Measurements from ENCODE around the gene CTAG2. TPM values are rescaled to one million over a fixed set of nuclear protein-coding genes. Genes with fewer than 3 reads are reported as not detected.
"Not testable (repeated sequence)": the region's sequence is repeated elsewhere in the genome, so short reads cannot be mapped to it uniquely, and the experiment has no call there.

CTAG2 gene
- total RNA-seq, 1 experiment from 2014 or later: 15.5 TPM

- not testable (repeated sequence) for H3K4me2 ChIP-seq (ENCODE audit: low read depth, low read length, poor library complexity, severe bottlenecking); H4K20me1 ChIP-seq (ENCODE audit: insufficient read depth, low read depth, low read length); H3K36me3 ChIP-seq (ENCODE audit: insufficient read depth, low read length); H3K27me3 ChIP-seq (ENCODE audit: low read length); H3K9ac ChIP-seq (ENCODE audit: low read length); H3K9me2 ChIP-seq (replicated peaks; ENCODE audit: insufficient read depth, low read length); DNase-seq; H3K4me3 ChIP-seq (ENCODE audit: low read length); H3K79me2 ChIP-seq (ENCODE audit: low read length); H3K27ac ChIP-seq (ENCODE audit: low read length); H3K4me1 ChIP-seq (ENCODE audit: low read length); H2AFZ ChIP-seq (ENCODE audit: low read length); H3K9me3 ChIP-seq (ENCODE audit: low read length)
Measured at GRCh38 chrX:154643708-154644107, 9.7 kb downstream of the CTAG2 start.

- H3K79me2 ChIP-seq (ENCODE audit: low read length); H3K4me2 ChIP-seq (ENCODE audit: low read depth, low read length, poor library complexity, severe bottlenecking); H3K36me3 ChIP-seq (ENCODE audit: insufficient read depth, low read length); H4K20me1 ChIP-seq (ENCODE audit: insufficient read depth, low read depth, low read length); H2AFZ ChIP-seq (ENCODE audit: low read length); H3K4me1 ChIP-seq (ENCODE audit: low read length); H3K27me3 ChIP-seq (ENCODE audit: low read length); H3K4me3 ChIP-seq (ENCODE audit: low read length); H3K9ac ChIP-seq (ENCODE audit: low read length); H3K9me2 ChIP-seq (replicated peaks; ENCODE audit: insufficient read depth, low read length); H3K27ac ChIP-seq (ENCODE audit: low read length); DNase-seq; H3K9me3 ChIP-seq (ENCODE audit: low read length): not testable (repeated sequence)
Measured at GRCh38 chrX:154641740-154642139, 11.6 kb downstream of the CTAG2 start.

GRCh38 chrX:154633661-154634060 lies 19.7 kb downstream of the CTAG2 start:
- H3K9me3 ChIP-seq (ENCODE audit: low read length); DNase-seq; H3K4me1 ChIP-seq (ENCODE audit: low read length); H3K9ac ChIP-seq (ENCODE audit: low read length); H3K4me2 ChIP-seq (ENCODE audit: low read depth, low read length, poor library complexity, severe bottlenecking); H2AFZ ChIP-seq (ENCODE audit: low read length); H4K20me1 ChIP-seq (ENCODE audit: insufficient read depth, low read depth, low read length); H3K9me2 ChIP-seq (replicated peaks; ENCODE audit: insufficient read depth, low read length); H3K79me2 ChIP-seq (ENCODE audit: low read length); H3K27me3 ChIP-seq (ENCODE audit: low read length); H3K27ac ChIP-seq (ENCODE audit: low read length); H3K36me3 ChIP-seq (ENCODE audit: insufficient read depth, low read length); H3K4me3 ChIP-seq (ENCODE audit: low read length): not testable (repeated sequence)

- not testable (repeated sequence) for DNase-seq
Measured at GRCh38 chrX:154630949-154631348, 22.4 kb downstream of the CTAG2 start.

DNA sequence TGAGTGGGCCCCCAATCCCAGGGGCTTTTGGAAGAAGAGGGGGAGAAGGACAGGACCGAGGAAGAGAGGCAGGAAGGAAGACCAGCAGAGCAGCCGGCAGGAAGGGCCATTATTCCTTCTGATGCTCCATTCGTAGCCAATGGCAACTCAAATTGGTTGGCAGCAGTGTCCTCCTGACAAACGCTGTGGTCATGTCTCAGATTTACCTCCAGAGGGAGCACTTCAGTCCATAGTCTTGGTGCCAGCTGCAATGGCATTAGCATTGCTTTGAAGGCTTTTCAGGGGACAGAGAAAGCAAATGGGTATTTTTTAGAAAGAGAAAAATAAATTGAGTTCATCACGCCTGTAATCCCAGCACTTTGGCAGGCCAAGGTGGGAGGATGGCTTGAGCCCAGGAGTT lies 24.4 kb downstream of the CTAG2 start:
- H3K9me2 ChIP-seq (replicated peaks; ENCODE audit: insufficient read depth, low read length); DNase-seq; H3K4me3 ChIP-seq (ENCODE audit: low read length); H3K36me3 ChIP-seq (ENCODE audit: insufficient read depth, low read length); H3K9me3 ChIP-seq (ENCODE audit: low read length); H4K20me1 ChIP-seq (ENCODE audit: insufficient read depth, low read depth, low read length); H3K27ac ChIP-seq (ENCODE audit: low read length); H3K9ac ChIP-seq (ENCODE audit: low read length); H3K27me3 ChIP-seq (ENCODE audit: low read length); H3K4me1 ChIP-seq (ENCODE audit: low read length); H2AFZ ChIP-seq (ENCODE audit: low read length); H3K4me2 ChIP-seq (ENCODE audit: low read depth, low read length, poor library complexity, severe bottlenecking); H3K79me2 ChIP-seq (ENCODE audit: low read length): not testable (repeated sequence)

More at GRCh38 chrX:154630949-154631348, 22.4 kb downstream of the CTAG2 start:
- not testable (repeated sequence) for H3K27ac ChIP-seq (ENCODE audit: low read length); H3K4me1 ChIP-seq (ENCODE audit: low read length); H3K4me3 ChIP-seq (ENCODE audit: low read length); H3K4me2 ChIP-seq (ENCODE audit: low read depth, low read length, poor library complexity, severe bottlenecking); H3K79me2 ChIP-seq (ENCODE audit: low read length); H3K36me3 ChIP-seq (ENCODE audit: insufficient read depth, low read length); H4K20me1 ChIP-seq (ENCODE audit: insufficient read depth, low read depth, low read length); H3K9me2 ChIP-seq (replicated peaks; ENCODE audit: insufficient read depth, low read length); H3K9me3 ChIP-seq (ENCODE audit: low read length); H2AFZ ChIP-seq (ENCODE audit: low read length); H3K27me3 ChIP-seq (ENCODE audit: low read length); H3K9ac ChIP-seq (ENCODE audit: low read length)

DNA sequence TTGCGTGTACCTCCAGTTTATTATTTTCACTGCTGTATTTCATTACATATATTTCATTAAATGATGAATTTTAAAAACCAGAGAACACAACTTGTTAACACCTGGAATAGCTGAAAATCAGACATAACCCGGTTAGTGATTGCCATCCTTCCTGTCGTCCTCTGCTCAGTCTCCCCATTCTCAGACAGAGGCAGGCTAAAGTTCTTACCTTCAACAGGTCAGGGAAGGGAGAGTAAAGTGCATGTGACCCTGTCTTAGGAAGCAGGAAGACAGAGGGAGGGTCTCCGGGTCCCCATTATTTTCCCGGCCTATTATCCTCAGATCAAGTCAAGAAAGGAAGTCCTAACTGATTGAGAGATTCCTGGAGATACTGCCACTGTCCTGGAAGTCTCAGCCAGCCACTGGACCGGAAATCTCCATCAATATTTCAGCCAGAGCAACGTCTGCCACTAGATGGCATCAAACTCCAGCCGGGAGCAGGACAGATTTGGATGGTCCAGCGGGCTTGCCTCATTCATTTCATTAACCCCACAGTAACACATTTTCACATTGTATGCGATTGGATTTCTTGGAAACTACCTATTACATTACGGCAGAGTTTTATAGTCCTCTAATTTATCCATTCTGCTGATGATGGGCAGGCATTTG lies 32.5 kb downstream of the CTAG2 start:
- not testable (repeated sequence) for H3K27ac ChIP-seq (ENCODE audit: low read length); H3K4me3 ChIP-seq (ENCODE audit: low read length); H3K4me2 ChIP-seq (ENCODE audit: low read depth, low read length, poor library complexity, severe bottlenecking); H4K20me1 ChIP-seq (ENCODE audit: insufficient read depth, low read depth, low read length); H3K9me2 ChIP-seq (replicated peaks; ENCODE audit: insufficient read depth, low read length); H3K9me3 ChIP-seq (ENCODE audit: low read length); H3K36me3 ChIP-seq (ENCODE audit: insufficient read depth, low read length); DNase-seq; H3K27me3 ChIP-seq (ENCODE audit: low read length); H3K79me2 ChIP-seq (ENCODE audit: low read length); H3K4me1 ChIP-seq (ENCODE audit: low read length); H3K9ac ChIP-seq (ENCODE audit: low read length); H2AFZ ChIP-seq (ENCODE audit: low read length)

- H3K9me2 ChIP-seq (replicated peaks; ENCODE audit: insufficient read depth, low read length); H3K9me3 ChIP-seq (ENCODE audit: low read length); H2AFZ ChIP-seq (ENCODE audit: low read length); H4K20me1 ChIP-seq (ENCODE audit: insufficient read depth, low read depth, low read length); H3K36me3 ChIP-seq (ENCODE audit: insufficient read depth, low read length); H3K79me2 ChIP-seq (ENCODE audit: low read length); H3K27ac ChIP-seq (ENCODE audit: low read length); H3K4me1 ChIP-seq (ENCODE audit: low read length); H3K4me3 ChIP-seq (ENCODE audit: low read length); H3K9ac ChIP-seq (ENCODE audit: low read length); H3K27me3 ChIP-seq (ENCODE audit: low read length); DNase-seq; H3K4me2 ChIP-seq (ENCODE audit: low read depth, low read length, poor library complexity, severe bottlenecking): not testable (repeated sequence)
Measured at GRCh38 chrX:154619182-154619581, 34.2 kb downstream of the CTAG2 start, which contains the start of gene CTAG1B. CTAG1B (minus strand) TSS chrX:154619282; CDS start chrX:154619218, 64 bp downstream.

- H4K20me1 ChIP-seq (ENCODE audit: insufficient read depth, low read depth, low read length); H3K4me1 ChIP-seq (ENCODE audit: low read length); H3K4me2 ChIP-seq (ENCODE audit: low read depth, low read length, poor library complexity, severe bottlenecking); H3K9me3 ChIP-seq (ENCODE audit: low read length); H3K9ac ChIP-seq (ENCODE audit: low read length); DNase-seq; H3K27ac ChIP-seq (ENCODE audit: low read length); H3K36me3 ChIP-seq (ENCODE audit: insufficient read depth, low read length); H3K79me2 ChIP-seq (ENCODE audit: low read length); H3K4me3 ChIP-seq (ENCODE audit: low read length); H3K27me3 ChIP-seq (ENCODE audit: low read length); H3K9me2 ChIP-seq (replicated peaks; ENCODE audit: insufficient read depth, low read length); H2AFZ ChIP-seq (ENCODE audit: low read length): not testable (repeated sequence)
Measured at GRCh38 chrX:154613586-154613985, 39.8 kb downstream of the CTAG2 start.

DNA sequence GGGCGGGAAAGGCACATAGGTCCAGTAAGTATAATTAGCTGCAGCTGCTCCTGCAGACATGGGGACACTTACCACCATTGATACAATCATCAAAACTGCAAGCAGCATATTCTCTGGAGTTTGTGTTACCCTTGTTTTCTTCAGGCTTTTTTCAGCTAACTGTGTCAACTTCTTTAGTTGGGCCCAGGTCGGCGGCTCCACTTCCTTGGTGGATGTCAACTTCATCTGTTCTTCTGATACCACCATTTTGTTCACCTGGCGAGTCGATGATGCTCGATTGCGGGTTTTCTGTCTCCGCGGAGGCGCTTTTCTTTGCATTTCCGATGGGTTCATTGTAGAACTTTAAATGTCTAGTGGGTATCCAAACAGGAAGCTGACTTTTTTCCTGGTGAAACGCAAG lies 42.2 kb downstream of the CTAG2 start:
- H3K4me3 ChIP-seq (ENCODE audit: low read length); H3K27ac ChIP-seq (ENCODE audit: low read length); H3K27me3 ChIP-seq (ENCODE audit: low read length); H3K36me3 ChIP-seq (ENCODE audit: insufficient read depth, low read length); H3K9ac ChIP-seq (ENCODE audit: low read length); H3K9me2 ChIP-seq (replicated peaks; ENCODE audit: insufficient read depth, low read length); DNase-seq; H3K4me2 ChIP-seq (ENCODE audit: low read depth, low read length, poor library complexity, severe bottlenecking); H3K79me2 ChIP-seq (ENCODE audit: low read length); H3K9me3 ChIP-seq (ENCODE audit: low read length); H2AFZ ChIP-seq (ENCODE audit: low read length); H3K4me1 ChIP-seq (ENCODE audit: low read length); H4K20me1 ChIP-seq (ENCODE audit: insufficient read depth, low read depth, low read length): not testable (repeated sequence)

Data from Karpas-422 (cell line).